NCI-H460 (cell line): ENCODE results near the gene TACC2. TPM values are rescaled to one million over a fixed set of nuclear protein-coding genes. Genes with fewer than 3 reads are reported as not detected.
"Not testable (repeated sequence)": the region's sequence is repeated elsewhere in the genome, so short reads cannot be mapped to it uniquely, and the experiment has no call there.

ENCODE experiments used
- DNase-seq: peaks from one replicate; pipeline ENCODE4 v3.0.0-alpha.2; 2016; ENCODE audit warnings: low read depth; ENCODE audit errors: extremely low read depth
- total RNA-seq: library from RNA; depleted of rRNA; stranded (reverse); fragments of >200 nt; shearing (Covaris generic); gene quantifications from 2 replicates; pipeline ENCODE4 v1.2.3, GENCODE V29; 2014

Gene TACC2
- total RNA-seq, 1 experiment from 2014 or later, result 31.1 TPM

DNA sequence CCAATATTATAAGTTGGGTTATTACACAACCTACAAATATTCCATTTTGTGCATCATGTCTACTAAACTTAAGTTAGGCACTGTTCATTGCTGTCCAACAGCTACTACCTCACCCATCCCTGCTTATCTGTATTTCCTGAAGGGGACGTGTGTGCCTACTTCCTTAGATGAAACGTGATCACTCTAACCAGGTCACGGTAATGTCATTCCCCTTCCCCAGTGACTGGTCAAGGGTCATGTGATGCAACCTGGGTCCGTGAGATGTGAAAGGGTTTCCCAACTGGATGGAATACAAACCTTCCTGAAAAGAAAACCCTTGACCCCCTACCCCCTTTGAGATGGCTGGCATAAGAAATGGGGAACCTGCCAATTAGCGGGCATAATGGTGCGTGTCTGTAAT, 12.4 kb upstream of the TACC2 start:
- DNase-seq, result no peak

DNA sequence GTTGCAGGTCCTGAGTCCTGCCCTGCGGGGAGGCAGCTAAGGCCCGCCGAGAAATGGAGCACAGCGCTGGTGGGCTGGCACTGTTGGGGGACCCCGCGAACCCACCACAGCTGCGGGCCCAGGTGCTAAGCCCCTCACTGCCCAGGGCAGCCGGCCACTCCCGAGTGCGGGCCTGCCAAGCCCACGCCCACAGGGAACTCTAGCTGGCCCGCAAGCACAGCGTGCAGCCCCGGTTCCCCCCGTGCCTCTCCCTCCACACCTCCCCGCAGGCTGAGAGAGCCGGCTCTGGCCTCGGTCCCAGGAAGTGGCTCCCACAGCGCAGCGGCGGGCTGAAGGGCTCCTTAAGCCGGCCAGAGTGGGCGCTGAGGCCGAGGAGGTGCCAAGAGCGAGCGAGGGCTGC, 10.5 kb upstream of the TACC2 start:
- no peak for DNase-seq

DNA sequence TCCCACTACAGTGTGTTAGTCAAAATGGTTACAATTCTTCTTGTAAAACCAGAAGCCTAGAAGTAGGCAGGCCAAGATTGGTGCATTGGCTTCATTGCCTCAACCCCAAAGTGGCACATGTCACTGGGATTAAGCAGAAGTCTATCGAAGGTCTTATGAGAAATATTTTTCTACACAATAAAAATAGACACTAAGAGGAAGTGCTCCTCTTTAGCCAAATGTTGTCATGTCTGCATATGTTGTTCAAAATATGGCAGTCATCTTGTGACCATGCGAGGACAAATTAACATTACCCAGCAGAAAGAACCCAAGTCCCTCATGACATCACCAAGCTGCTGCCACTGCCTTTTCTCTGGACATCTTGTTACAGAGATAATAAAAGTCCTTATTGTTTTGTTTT, 7.6 kb upstream of the TACC2 start:
- DNase-seq, result no peak

DNA sequence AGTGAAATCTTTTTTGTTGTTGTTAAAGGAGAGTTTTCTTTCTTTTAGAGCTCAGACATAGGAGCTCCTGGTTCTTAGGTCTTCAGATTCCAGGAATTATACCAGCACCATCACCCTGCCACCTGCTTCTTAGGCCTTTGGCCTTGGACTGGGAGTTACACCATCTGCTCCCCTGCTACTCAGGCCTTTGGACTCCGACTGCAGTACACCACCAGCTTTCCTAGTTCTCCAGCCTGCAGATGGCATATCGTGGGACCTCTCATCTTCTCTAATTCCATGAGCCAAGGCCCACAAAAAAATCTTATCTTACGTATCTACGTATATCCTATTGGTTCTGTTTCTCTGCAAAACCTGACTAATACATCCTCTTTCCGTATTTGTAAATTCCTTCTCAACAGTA, 5.1 kb upstream of the TACC2 start:
- no peak for DNase-seq

DNA sequence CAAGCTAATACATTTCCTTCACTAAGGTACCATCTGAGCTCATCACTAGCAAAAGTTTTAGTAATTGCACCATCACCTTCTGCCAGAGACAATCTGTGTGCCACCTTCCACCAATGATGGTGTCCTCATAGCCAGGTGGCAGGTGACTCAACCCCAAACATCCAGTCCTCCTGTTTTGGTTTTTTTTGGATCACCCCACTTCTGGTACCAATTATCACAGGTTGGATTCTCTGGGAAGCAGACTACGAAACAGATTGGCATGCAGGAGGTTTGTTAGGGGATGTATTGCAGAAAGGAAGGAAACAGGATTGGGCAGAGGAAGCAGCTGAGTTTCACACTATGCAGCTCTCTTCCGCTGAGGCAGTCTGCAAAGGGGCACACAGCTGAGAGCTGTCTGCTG, 4.5 kb upstream of the TACC2 start:
- DNase-seq, result no peak

DNA sequence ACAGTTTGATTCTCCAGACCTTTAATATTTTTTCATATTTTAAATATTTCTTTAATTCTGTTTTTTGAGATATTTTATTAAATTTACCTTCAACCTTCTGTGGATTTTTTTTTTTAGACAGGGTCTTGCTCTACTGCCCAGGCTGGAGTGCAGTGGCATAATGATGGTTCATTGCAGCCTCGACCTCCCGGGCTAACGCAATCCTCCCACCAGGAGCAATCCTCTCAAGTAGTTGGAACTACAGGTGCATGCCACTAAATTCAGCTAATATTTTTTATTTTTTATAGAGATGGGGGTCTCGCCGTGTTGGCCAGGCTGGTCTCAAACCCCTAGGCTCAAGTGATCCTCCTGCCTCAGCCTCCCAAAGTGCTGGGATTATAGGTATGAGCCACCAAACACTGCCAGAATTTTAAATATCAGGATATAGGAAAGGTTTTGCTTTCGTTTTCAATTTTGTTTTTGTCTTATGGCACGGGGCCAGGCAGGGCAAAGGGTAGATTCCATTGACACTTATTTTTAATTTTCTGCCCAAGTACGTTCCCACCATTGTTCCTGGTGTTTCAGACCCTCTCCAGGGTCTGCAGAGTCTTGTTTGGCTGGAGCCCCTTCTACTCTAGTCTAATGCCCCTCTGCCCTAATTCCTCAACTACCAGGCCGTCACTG, 1.2 kb downstream of the TACC2 start:
- no peak for DNase-seq

DNA sequence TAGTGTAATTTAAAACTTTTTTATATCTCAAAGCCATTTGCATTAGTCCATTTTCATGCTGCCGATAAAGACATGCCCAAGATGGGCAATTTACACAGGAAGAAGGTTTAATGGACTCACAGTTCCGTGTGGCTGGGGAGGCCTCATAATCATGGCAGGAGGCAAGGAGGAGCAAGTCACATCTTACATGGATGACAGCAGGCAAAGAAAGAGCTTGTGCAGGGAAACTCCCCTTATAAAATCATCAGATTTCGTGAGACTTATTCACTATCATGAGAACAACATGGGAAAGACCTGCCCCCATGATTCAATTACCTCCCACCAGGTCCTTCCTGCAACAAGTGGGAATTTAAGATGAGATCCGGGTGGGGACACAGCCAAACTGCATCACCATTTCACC, 2.8 kb downstream of the TACC2 start:
- not testable (repeated sequence) for DNase-seq

DNA sequence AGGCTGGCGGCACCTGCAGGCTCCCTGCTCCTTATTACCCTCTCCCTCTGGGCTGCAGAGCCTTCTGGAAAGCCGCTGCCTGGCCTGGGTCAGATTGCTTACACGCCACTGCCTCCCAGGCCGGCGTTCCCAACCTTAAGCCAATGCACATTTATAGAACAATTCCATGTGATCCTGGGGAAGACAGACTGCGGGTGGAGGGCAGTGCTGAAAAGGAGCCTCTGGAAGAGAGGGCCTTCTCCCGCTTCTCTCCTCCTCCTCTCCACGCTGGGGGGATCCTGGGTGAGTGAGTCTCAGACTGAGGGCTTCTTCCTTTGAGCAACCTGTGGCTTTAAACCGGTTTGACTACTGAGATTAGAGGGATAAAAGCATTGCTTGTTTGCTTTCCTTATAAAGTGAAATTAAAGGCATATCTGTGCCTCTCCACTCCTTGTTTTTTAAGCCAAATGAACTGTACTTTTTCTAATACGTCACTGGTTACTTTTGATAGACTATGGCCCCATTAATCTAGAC, 5.5 kb downstream of the TACC2 start:
- DNase-seq, result no peak

DNA sequence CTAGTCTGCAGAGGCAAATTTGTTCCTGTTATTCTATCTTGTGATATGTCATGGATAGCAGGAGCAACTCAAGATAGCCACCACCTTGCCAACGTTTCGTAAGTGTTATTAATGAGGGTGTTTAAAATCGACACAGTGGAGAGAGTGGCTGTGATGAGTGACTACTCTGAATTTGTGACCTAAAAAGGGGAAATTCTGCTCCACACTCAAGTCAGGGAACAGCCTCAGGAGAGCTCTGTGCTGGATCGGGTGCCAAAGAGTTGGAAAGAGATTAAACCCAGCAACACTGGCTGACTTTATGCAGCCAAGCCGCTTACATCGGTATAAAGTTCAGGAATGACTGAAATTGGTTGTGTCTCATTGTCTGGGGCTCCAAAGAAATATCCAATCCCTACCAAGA, 9.5 kb downstream of the TACC2 start:
- no peak for DNase-seq

DNA sequence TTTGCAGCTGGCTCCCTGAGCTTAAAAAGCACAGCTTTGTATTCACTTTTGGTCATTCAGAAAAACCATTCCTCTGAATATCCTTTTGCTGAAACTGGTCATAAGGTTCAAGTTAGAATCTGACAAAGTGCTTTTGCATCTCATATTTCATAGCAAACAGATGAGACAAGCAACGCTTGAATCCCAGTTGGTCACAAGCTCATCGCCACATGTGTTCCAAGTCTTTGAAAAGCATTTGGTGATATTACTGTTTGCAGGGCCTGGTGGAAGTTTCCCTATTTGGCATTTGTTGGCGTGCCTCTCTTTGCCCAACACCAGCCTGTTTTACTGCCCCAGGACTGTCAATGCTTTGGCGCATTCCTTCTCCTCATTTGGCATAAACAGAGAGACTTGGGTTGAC, 10.3 kb downstream of the TACC2 start:
- DNase-seq, result no peak

DNA sequence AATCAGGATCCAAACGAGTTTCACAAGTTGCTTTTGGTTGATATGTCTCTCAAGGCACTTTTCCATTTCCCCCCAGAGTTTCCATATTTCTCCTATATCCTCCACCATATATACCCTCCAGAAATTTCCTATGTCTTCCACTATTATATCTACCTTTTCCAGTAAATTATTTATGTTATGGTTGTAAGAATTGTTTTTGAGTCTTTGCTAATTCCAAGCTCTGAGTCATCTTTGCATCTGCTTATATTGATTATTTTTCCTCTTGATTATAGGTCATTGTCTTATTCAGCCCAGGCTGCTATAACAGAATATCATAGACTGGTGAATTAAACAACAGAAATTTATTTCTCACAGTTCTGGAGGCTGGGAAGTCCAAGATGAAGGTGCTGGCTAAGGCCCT, 12.7 kb downstream of the TACC2 start:
- no peak for DNase-seq

DNA sequence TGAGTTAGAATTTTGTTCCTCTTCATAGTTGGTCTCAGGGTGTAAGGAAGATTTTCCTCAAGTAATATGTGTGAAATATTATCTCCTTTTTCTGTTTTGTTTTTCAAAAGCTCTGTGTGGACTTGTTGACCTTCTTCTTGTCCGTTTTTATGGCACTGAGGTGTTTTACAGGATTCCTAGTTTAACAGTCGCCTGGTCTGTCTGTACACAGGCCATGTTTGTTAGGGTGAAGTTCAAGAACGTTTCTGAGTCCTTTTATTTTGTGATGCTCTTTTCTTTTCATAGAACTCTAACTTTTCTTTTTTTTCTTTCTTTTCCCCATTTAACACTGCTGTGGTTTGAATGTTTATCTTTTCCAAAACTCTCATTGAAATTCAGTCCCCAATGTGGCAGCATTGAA, 18.5 kb downstream of the TACC2 start:
- DNase-seq, result no peak

DNA sequence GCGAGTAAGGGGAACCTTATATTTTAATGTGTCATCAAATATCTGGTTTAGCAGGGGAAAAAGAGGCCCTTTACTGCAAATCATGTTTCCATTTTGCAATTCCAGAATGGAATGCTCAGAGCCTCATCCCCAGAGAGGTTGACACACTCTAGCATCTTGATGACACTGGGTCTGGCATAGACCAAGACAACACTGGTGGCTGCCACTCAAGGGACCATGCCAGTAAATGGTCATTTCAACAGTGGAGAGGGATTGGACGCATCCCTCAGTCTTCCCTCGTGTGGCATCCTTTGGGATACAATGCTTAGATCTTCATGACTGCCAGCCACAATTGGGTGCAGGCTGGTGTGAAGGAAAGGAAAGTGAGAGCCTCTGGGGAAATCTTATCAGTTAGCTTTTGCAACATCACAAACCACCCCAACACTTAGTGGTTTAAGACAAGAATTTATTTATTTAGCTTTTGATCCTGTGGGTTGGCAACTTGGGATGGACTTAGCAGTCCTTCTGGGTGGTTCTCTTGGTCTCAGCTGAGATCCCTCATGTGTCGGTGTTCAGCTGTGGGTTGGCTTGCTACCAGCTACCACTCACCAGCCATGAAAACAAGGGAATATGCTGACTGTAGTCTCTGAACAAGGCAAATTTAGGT, 21.6 kb downstream of the TACC2 start:
- no peak for DNase-seq

DNA sequence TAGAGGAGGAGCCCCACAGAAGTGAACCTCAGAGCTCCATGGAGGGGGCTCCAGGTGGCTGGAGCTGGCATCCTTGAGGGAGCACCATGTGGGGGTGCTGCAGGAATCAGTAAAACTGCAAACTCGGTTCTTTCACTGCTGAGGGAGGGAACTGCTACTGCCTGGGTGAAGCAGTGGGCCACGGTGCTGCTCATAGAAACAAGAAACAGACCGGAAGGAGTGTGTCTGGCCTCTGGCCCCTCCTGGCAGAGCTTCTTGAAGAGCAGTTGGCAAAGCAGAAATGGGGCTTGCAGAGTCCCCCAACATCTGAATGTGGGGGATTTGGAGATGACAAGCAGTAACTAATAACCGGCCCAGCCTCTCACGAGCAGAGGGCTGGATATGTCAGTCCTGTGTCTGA, 23.8 kb downstream of the TACC2 start:
- DNase-seq, result no peak

DNA sequence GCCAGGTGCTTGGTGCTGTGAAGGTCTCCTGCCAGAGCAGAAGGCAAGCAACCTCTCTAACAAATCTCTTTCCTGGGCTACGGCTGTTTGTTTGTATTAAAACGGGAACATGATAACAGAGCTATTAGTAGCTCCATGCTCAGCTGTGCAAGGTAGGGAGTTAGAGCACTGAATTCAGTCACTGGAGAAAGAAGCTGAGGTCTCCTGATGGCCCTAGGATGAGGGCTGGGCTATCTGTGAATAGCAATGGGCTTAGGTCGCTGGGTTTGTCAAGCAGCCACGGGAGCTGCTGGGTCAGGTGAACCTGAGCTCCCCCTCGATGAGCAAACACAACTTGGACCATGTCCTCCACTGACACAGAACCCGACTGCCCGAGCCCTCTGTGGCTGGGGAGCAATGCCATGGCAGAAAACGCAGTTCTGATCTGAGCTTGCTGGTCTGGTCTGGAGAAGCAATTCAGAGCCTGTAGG, 24.4 kb downstream of the TACC2 start:
- no peak for DNase-seq

DNA sequence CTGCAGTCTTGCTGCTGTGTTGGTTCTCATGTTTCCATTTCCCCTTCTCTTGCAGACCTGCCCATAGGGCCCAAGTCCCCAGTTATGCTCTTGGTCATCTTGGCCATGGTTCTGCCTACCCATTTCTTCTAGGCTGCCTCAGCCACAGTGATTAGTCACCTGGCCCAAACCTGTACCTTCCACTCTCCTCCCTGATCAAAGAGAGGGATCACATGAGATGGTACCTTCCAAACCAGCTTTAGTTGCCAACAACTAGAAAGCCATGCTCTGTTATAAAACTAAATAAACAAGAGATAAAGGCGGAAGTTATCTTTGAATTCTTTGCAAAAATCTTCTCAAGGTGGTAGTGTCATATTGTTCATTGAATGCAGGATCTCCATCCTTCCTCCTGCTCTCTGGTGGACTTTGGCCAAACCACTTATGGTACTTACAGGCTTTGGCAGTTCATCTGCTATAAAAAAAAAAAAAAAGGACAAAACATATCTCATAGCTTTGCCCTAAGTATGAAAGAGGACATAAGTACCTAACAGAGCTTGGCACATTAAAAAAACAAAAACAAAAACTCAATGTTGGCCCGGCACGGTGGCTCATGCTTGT, 25.8 kb downstream of the TACC2 start:
- no peak for DNase-seq

DNA sequence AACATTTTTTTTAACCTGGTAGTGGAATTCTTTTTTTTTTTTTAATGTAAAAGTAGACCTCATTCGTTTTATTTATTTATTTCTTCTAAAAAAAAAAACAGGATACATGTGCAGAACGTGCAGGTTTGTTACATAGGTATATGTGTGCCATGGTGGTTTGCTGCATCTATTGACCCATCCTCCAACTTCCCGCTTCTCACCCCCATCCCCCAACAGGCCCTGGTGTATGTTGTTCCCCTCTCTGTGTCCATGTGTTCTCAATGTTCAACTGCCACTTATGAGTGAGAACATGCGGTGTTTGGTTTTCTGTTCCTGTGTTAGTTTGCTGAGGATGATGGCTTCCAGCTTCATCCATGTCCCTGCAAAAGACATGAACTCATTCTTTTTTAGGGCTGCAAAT, 29.0 kb downstream of the TACC2 start:
- DNase-seq, result not testable (repeated sequence)

DNA sequence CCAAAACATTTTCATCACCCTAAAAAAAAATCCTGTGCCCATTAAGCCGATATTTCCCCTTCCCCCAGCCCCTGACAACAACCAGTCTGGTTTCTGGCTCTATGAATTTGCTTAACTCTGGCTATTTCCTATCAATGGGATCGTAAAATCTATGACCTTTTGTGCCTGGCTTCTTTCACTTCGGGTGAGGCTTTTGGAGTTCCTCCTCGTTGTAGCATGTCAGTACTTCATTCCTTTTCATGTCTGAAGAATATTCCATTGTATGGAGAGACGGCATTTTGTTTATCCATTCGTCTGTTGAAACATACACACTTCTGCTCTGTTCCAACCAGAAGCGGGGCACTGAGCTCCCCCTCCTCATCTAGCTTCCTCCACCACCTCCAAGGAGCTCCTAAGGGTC, 29.5 kb downstream of the TACC2 start:
- DNase-seq, result no peak

DNA sequence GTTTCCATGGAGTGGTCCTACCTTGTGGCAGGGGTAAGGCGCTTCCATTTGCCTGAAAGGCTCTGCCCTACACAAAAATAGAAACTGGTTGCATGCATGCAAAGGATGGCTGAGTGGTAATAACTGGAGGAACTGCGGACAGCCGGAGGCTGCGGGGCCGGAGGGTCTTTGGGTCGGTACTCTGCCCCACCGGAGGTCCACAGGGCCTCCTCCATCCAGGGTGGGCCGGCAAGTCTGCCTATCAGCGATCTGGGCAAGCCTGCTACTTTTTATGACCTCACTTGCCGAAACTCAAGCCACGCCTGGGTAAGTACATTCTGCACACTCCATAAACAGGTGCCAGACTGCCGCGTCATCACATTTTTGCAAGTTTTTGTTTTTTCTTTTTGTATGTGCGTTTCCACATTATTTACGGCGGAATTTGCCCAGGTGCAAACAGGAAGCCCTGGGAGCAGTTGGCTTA, 30.0 kb downstream of the TACC2 start:
- no peak for DNase-seq

DNA sequence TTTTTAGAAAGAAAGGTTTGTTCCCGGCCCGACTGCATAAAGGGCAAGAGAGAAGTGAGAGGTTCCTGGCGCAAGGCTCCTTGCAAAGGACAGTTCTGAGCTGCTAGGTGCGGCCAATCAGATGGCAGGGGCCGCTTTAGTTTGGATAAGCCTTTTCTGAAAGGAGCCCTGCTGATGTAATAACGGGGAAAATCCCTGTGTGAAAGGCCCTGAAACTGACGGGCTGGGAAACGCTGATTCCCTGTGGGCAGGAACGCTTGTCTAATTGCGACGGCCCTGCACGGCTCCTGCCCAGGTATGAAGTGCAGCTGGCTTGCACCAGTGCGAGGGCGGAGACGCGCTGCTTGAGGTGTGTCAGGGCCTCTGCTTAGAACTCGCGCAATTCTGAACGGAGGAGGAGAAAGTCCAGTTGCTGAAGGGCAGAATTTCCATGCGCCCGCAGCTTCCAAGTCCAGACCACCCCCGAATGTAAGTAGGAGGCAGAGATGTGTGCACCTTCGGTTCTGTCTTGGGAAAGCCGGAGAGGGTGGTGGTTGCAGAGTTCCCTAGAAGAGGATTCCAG, 30.5 kb downstream of the TACC2 start:
- peak; percentile 36 for DNase-seq

DNA sequence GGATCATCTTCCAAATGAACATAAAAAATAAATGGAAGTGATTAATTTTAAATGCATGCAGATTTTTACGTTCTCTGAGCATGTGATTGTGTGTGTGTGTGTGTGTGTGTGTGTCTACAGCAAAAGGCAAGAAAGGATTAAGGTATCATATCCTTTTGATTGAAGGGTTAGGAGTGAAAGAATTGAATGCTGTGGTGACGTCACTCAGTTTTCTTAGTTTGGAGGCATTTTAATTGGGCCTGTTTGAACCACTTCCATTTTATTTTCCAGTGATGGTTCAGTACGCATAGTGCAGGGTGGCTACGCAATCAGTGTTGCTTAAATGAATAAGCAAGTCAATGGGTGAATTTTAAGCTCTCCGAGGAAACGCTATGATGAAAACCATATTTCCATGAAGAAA, 31.3 kb downstream of the TACC2 start:
- no peak for DNase-seq

DNA sequence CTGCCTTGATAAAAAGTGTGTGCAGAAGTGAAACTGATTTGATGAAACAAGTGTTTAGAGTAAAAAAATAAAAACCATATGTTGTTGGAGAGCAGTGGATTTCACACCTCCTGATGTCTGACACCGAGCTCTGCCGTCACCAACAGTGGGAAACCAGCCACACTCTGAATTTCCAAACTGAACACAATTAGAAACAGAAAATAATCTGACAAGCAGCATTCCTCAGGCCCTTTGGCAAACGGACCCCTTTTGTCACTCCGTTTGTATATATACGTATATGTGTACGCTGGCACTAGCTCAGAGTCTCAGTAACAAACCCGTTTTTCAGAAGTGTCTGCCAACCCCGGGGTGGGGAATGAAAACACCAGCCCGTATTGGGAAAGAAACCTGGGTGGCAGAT, 32.4 kb downstream of the TACC2 start:
- no peak for DNase-seq
